ENCODE data around the gene BRSK2.
"Not testable (repeated sequence)": the region's sequence is repeated elsewhere in the genome, so short reads cannot be mapped to it uniquely, and the experiment has no call there.

The BRSK2 gene

GRCh38 chr11:1344056-1344635 lies 45.6 kb upstream of the BRSK2 start:
- H3K4me1 Mint-ChIP-seq, result peaks cover 12% of the 10 kb centered on the region
- no peaks in the 10 kb centered on the region for H3K9me3 Mint-ChIP-seq
- no peak overlapping the region for H3K4me3 Mint-ChIP-seq
- H3K27ac Mint-ChIP-seq, result no peak overlapping the region
- DNase-seq, result no peak
- H3K27me3 Mint-ChIP-seq (ENCODE audit: low read depth, poor library complexity), result peaks cover 48% of the 10 kb centered on the region
- TF ChIP-seq CTCF (IDR thresholded peaks at IDR 0.05), result no peak
- no peaks in the 10 kb centered on the region for H3K36me3 Mint-ChIP-seq (ENCODE audit: low read depth)

GRCh38 chr11:1345737-1346513 lies 43.8 kb upstream of the BRSK2 start:
- no peak for DNase-seq
- H3K9me3 Mint-ChIP-seq, result no peaks in the 10 kb centered on the region
- no peak overlapping the region for H3K27ac Mint-ChIP-seq
- peaks cover 49% of the 10 kb centered on the region for H3K27me3 Mint-ChIP-seq (ENCODE audit: low read depth, poor library complexity)
- H3K4me3 Mint-ChIP-seq, result no peak overlapping the region
- peaks cover 30% of the 10 kb centered on the region for H3K4me1 Mint-ChIP-seq
- TF ChIP-seq CTCF (IDR thresholded peaks at IDR 0.05), result no peak
- no peaks in the 10 kb centered on the region for H3K36me3 Mint-ChIP-seq (ENCODE audit: low read depth)

GRCh38 chr11:1346669-1347390 lies 42.9 kb upstream of the BRSK2 start:
- Mint-ChIP-seq H3K4me1 (peaks cover 38% of the 10 kb centered on the region), H3K36me3 (ENCODE audit: low read depth) (no peaks in the 10 kb centered on the region), H3K4me3 (no peak overlapping the region), H3K27ac (no peak overlapping the region), H3K9me3 (no peaks in the 10 kb centered on the region), H3K27me3 (ENCODE audit: low read depth, poor library complexity) (peaks cover 56% of the 10 kb centered on the region)
- no peak for DNase-seq
- no peak for TF ChIP-seq CTCF (IDR thresholded peaks at IDR 0.05)

- not testable (repeated sequence) for H3K9me3 Mint-ChIP-seq; H3K4me3 Mint-ChIP-seq; H3K36me3 Mint-ChIP-seq (ENCODE audit: low read depth); DNase-seq; H3K27ac Mint-ChIP-seq
- peaks cover 56% of the 10 kb centered on the region for H3K27me3 Mint-ChIP-seq (ENCODE audit: low read depth, poor library complexity)
- H3K4me1 Mint-ChIP-seq, result peaks cover 38% of the 10 kb centered on the region
Observed at GRCh38 chr11:1347411-1347999, 42.2 kb upstream of the BRSK2 start.

GRCh38 chr11:1348146-1348795 lies 41.5 kb upstream of the BRSK2 start:
- Mint-ChIP-seq H3K4me3 (no peak overlapping the region), H3K27ac (no peak overlapping the region)
- no peak for DNase-seq

More at GRCh38 chr11:1348146-1348795, 41.5 kb upstream of the BRSK2 start:
- no peaks in the 10 kb centered on the region for H3K9me3 Mint-ChIP-seq
- H3K4me1 Mint-ChIP-seq, result peaks cover 38% of the 10 kb centered on the region
- peaks cover 55% of the 10 kb centered on the region for H3K27me3 Mint-ChIP-seq (ENCODE audit: low read depth, poor library complexity)
- no peaks in the 10 kb centered on the region for H3K36me3 Mint-ChIP-seq (ENCODE audit: low read depth)
- TF ChIP-seq CTCF (IDR thresholded peaks at IDR 0.05), result no peak

All from nephron progenitor cell (in vitro differentiated cells).